CD14-positive monocyte (primary cell): ENCODE data around the gene PKMYT1. TPM values are rescaled to one million over a fixed set of nuclear protein-coding genes. Genes with fewer than 3 reads are reported as not detected.

Experiments
- DNase-seq, 3 donors: peaks; one replicate each; pipeline ENCODE4 v3.0.0-alpha.2; 2011 to 2022
- H2AFZ ChIP-seq: 2 replicates; pipeline ENCODE4 v1.6.0; 2012; ENCODE audit warnings: mild to moderate bottlenecking, low read depth, low read length, inconsistent platforms; ENCODE audit not compliant: insufficient read depth, poor library complexity, severe bottlenecking
- H3K27ac ChIP-seq, 2 donors: 1 replicate in 1 of 2; 2 replicates in 1 of 2; pipeline ENCODE4 v1.5.1; 2012 to 2013; ENCODE audit warnings: low read length in 2 of 2, control low read depth in 1 of 2, inconsistent platforms in 1 of 2, low read depth in 1 of 2, mild to moderate bottlenecking in 1 of 2
- H3K27me3 ChIP-seq, 2 donors: one replicate each; pipeline versions ENCODE4 v1.6.0 to v1.6.1; 2011 to 2013; ENCODE audit warnings: low read length in 2 of 2; ENCODE audit not compliant: control insufficient read depth in 2 of 2, insufficient read depth in 2 of 2
- H3K36me3 ChIP-seq, 2 donors: replicated peaks in 1 of 2; 1 replicate in 1 of 2; 2 replicates in 1 of 2; pipeline versions ENCODE4 v1.5.1 to v1.6.1; 2012 to 2013; ENCODE audit warnings: low read length in 2 of 2, control low read depth in 1 of 2, inconsistent platforms in 1 of 2, mild to moderate bottlenecking in 1 of 2; ENCODE audit not compliant: insufficient read depth in 2 of 2, control insufficient read depth in 1 of 2
- H3K4me1 ChIP-seq, 2 donors: 1 replicate in 1 of 2; 2 replicates in 1 of 2; pipeline versions ENCODE4 v1.5.1 to v1.6.1; 2012 to 2013; ENCODE audit warnings: low read length in 2 of 2, control low read depth in 1 of 2, inconsistent platforms in 1 of 2, mild to moderate bottlenecking in 1 of 2, moderate library complexity in 1 of 2; ENCODE audit not compliant: insufficient read depth in 2 of 2, control insufficient read depth in 1 of 2
- H3K4me2 ChIP-seq: replicated peaks from 2 replicates; pipeline ENCODE3; 2012; ENCODE audit warnings: low read length, moderate library complexity, mild to moderate bottlenecking; ENCODE audit not compliant: poor library complexity, severe bottlenecking; ENCODE audit errors: extremely low read depth
- H3K4me3 ChIP-seq, 3 experiments: fragments of 200-600 bp in 1 of 3; sonication (generic) in 1 of 3; replicated peaks in 1 of 3; 1 replicate in 2 of 3; 2 replicates in 1 of 3; pipeline ENCODE4 v1.5.1; 2011 to 2013; ENCODE audit warnings: low read length in 3 of 3, mild to moderate bottlenecking in 3 of 3, control low read depth in 2 of 3, low read depth in 2 of 3, inconsistent platforms in 1 of 3, moderate library complexity in 1 of 3
- H3K79me2 ChIP-seq: 2 replicates; pipeline ENCODE4 v1.6.0; 2012; ENCODE audit warnings: mild to moderate bottlenecking, control low read depth, inconsistent platforms, low read length, moderate library complexity; ENCODE audit not compliant: insufficient read depth
- H3K9ac ChIP-seq: 2 replicates; pipeline ENCODE4 v1.6.0; 2017; ENCODE audit warnings: low read length, mild to moderate bottlenecking; ENCODE audit not compliant: insufficient read depth, poor library complexity, severe bottlenecking
- H3K9me3 ChIP-seq, 2 donors: replicated peaks in 1 of 2; 1 replicate in 1 of 2; 2 replicates in 1 of 2; pipeline versions ENCODE4 v1.5.1 to v1.6.1; 2012 to 2013; ENCODE audit warnings: low read length in 2 of 2, control low read depth in 1 of 2; ENCODE audit not compliant: control insufficient read depth in 1 of 2, insufficient read depth in 1 of 2
- H4K20me1 ChIP-seq: 2 replicates; pipeline ENCODE4 v1.6.0; 2012; ENCODE audit warnings: mild to moderate bottlenecking, low read length, control low read depth, moderate library complexity; ENCODE audit not compliant: insufficient read depth
- H3K27ac Mint-ChIP-seq, 7 donors: one replicate each; pipeline ENCODE4 v1.8.0; 2020; ENCODE audit warnings: mild to moderate bottlenecking in 7 of 7, mixed read lengths in 7 of 7, moderate library complexity in 6 of 7, inconsistent platforms in 2 of 7
- H3K27me3 Mint-ChIP-seq, 3 donors: one replicate each; pipeline ENCODE4 v1.8.0; 2021 to 2022; ENCODE audit warnings: low read depth in 3 of 3, mild to moderate bottlenecking in 3 of 3, mixed read lengths in 3 of 3, moderate library complexity in 3 of 3, inconsistent platforms in 1 of 3
- H3K36me3 Mint-ChIP-seq, 2 donors: one replicate each; pipeline ENCODE4 v1.8.0; 2020; ENCODE audit warnings: mixed read lengths in 2 of 2, inconsistent platforms in 1 of 2, mild to moderate bottlenecking in 1 of 2
- H3K4me1 Mint-ChIP-seq: one replicate; pipeline ENCODE4 v1.8.0; 2020; ENCODE audit warnings: mild to moderate bottlenecking, mixed read lengths
- H3K4me3 Mint-ChIP-seq, 2 donors: one replicate each; pipeline ENCODE4 v1.8.0; 2020; ENCODE audit warnings: mild to moderate bottlenecking in 2 of 2, mixed read lengths in 2 of 2, moderate library complexity in 1 of 2
- H3K9me3 Mint-ChIP-seq, 7 donors: one replicate each; pipeline ENCODE4 v1.8.0; 2020 to 2022; ENCODE audit warnings: mixed read lengths in 7 of 7, mild to moderate bottlenecking in 6 of 7, moderate library complexity in 6 of 7, inconsistent platforms in 2 of 7
- WGBS: methylation state at CpG from one replicate; pipeline ENCODE4 v1.1.5; 2013; ENCODE audit warnings: missing lambda C conversion rate; ENCODE audit not compliant: insufficient coverage; 5-methylcytosine and 5-hydroxymethylcytosine counted together
- intact Hi-C, 2 donors: fragments of 100-400 bp; cut with micrococcal nuclease; formaldehyde crosslinking; loops; one replicate each; pipeline versions ENCODE4 v1.15.0 to v1.15.1; 2023
- polyA plus RNA-seq, 3 donors: library from polyadenylated mRNA; depleted of rRNA in 1 of 3; unstranded in 2 of 3; stranded (reverse) in 1 of 3; fragments of 300-500 nt in 2 of 3; fragments of >200 nt in 1 of 3; fragmentation: Illumina TruSeq in 2 of 3; gene quantifications; 1 replicate in 2 of 3; 2 replicates in 1 of 3; pipeline ENCODE4 v1.2.3, GENCODE V29; 2012 to 2021
- TF ChIP-seq, protein P1 (sequence below): fragments of 200-600 bp; IDR thresholded peaks from one replicate; pipeline ENCODE4 v1.8.0; 2022; ENCODE audit warnings: antibody characterized with exemption, mild to moderate bottlenecking

PKMYT1 gene
- polyA plus RNA-seq, 3 donors: 0.39 to 3.2 (median 3.0) TPM

- peaks cover 19 to 42% of the 10 kb centered on the region in 2 donors for H3K36me3 ChIP-seq
- TF ChIP-seq, protein P1, sequence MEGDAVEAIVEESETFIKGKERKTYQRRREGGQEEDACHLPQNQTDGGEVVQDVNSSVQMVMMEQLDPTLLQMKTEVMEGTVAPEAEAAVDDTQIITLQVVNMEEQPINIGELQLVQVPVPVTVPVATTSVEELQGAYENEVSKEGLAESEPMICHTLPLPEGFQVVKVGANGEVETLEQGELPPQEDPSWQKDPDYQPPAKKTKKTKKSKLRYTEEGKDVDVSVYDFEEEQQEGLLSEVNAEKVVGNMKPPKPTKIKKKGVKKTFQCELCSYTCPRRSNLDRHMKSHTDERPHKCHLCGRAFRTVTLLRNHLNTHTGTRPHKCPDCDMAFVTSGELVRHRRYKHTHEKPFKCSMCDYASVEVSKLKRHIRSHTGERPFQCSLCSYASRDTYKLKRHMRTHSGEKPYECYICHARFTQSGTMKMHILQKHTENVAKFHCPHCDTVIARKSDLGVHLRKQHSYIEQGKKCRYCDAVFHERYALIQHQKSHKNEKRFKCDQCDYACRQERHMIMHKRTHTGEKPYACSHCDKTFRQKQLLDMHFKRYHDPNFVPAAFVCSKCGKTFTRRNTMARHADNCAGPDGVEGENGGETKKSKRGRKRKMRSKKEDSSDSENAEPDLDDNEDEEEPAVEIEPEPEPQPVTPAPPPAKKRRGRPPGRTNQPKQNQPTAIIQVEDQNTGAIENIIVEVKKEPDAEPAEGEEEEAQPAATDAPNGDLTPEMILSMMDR: no peak
- H3K36me3 Mint-ChIP-seq: peaks cover 23 to 45% of the 10 kb centered on the region in 2 donors
- peaks cover 6% of the 10 kb centered on the region for H4K20me1 ChIP-seq
- H2AFZ ChIP-seq: no peak overlapping the region
- no peak overlapping the region for H3K4me3 Mint-ChIP-seq
- intact Hi-C loops: no loop called here
- H3K4me1 Mint-ChIP-seq: peaks cover 8% of the 10 kb centered on the region
- H3K4me3 ChIP-seq: no peak overlapping the region
- H3K9ac ChIP-seq: no peak overlapping the region
- DNase-seq: no peak
- no peaks in the 10 kb centered on the region for H3K79me2 ChIP-seq
- H3K27me3 ChIP-seq: no peaks in the 10 kb centered on the region
- H3K4me2 ChIP-seq: no peak overlapping the region
- H3K27me3 Mint-ChIP-seq: no peaks in the 10 kb centered on the region
- H3K9me3 ChIP-seq: no peaks in the 10 kb centered on the region
- H3K9me3 Mint-ChIP-seq: peaks cover 0 to 1% (median 0%) of the 10 kb centered on the region in 7 donors
- H3K27ac ChIP-seq: no peak overlapping the region
- WGBS: over 99% methylated on average over 14 of the region's 15 CpGs
- no peak overlapping the region for H3K27ac Mint-ChIP-seq
- H3K4me1 ChIP-seq: peaks cover 6 to 8% of the 10 kb centered on the region in 2 donors
Observed at GRCh38 chr16:2930236-2930635, 50.0 kb downstream of the PKMYT1 start.

DNA sequence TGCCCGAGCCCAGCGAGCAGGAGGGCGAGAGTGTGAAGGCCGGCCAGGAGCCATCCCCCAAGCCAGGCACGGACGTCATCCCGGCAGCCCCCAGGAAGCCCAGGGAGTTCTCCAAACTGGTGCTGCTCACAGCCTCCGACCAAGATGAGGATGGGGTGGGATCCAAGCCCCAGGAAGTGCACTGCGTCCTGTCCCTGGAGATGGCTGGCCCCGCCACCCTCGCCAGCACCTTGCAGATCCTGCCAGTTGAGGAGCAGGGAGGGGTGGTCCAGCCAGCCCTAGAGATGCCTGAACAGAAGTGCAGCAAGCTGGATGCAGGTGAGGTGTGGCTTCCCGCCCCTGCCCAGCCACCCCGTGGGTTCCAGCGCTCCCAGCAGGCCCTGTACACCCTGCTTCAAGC, 50.6 kb downstream of the PKMYT1 start:
- H3K79me2 ChIP-seq: no peaks in the 10 kb centered on the region
- H3K27ac ChIP-seq: no peak overlapping the region
- Mint-ChIP-seq H3K27me3 (no peaks in the 10 kb centered on the region), H3K27ac (no peak overlapping the region), H3K4me1 (peaks cover 8% of the 10 kb centered on the region), H3K4me3 (no peak overlapping the region), H3K9me3 (peaks cover 0 to 1% (median 0%) of the 10 kb centered on the region in 7 donors), H3K36me3 (peaks cover 22 to 43% of the 10 kb centered on the region in 2 donors)
- intact Hi-C loops: no loop called here
- H3K9ac ChIP-seq: no peak overlapping the region
- H3K4me1 ChIP-seq: peaks cover 6 to 8% of the 10 kb centered on the region in 2 donors
- TF ChIP-seq, protein P1: no peak
- H3K4me2 ChIP-seq: no peak overlapping the region
- no peak overlapping the region for H3K4me3 ChIP-seq
- no peaks in the 10 kb centered on the region for H3K9me3 ChIP-seq
- H4K20me1 ChIP-seq: peaks cover 6% of the 10 kb centered on the region
- H2AFZ ChIP-seq: no peak overlapping the region
- no peak for DNase-seq
- 95% methylated on average over 14 of the region's 14 CpGs for WGBS
- peaks cover 17 to 37% of the 10 kb centered on the region in 2 donors for H3K36me3 ChIP-seq
- no peaks in the 10 kb centered on the region for H3K27me3 ChIP-seq
